Measurements from ENCODE around the gene SHANK2.
A peak's percentile ranks its signal among the peaks of the same experiment; 100 is the strongest.

Gene SHANK2

DNA sequence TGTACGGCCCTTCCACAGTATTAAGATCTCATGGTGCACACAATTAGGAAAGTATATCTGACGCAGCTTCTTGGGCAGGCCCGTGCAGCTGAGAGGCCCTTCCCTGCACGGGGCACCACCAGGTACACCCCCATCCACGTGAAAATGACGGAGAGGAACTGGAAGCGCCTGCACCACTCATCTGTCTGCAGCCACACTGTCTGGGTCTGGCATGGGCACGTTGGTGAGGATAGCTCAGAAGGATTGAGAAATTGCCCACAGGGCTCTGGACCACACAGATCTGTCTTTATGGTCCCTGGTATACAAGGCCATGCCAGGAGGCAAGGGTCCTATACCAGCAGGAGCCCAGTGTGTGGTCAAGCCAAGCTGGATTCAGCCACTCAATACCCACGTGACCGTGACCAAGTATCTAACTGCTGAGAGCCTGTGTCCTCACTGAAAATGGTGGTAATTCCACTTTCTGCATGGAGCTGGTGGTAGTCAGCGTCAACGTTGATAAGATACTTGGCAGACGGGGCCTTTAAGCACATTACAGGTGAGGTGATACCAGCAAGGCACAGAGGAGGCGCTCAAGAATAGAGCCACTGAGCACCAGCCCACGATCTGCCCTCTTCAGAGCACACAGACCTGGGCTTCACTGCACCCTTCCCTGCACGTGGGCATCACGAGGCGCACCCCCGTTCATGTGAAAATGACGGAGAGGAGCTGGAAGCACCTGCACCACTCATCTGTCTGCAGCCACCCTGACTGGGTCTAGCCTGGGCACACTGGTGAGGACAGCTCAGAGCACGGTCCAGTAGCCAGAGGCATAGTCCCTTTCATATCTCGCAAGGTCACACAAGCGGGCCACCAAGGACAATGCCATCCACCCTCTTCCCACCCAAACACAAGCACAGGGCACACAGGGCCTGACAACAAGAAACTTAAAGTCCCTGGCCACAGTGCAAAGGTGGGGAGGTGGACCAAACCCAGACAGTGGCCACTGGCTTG, 28.4 kb downstream of the SHANK2 start:
- no peak for DNase-seq
- H3K9me3 ChIP-seq (ENCODE audit: severe bottlenecking), result peaks cover 3% of the 10 kb centered on the region
- no peaks in the 10 kb centered on the region for H3K27me3 ChIP-seq (ENCODE audit: insufficient read depth, low read depth, severe bottlenecking)
- H3K4me3 ChIP-seq (ENCODE audit: low read depth, low read length), result no peak overlapping the region
- H3K36me3 ChIP-seq, result no peaks in the 10 kb centered on the region
- TF ChIP-seq, protein P1, sequence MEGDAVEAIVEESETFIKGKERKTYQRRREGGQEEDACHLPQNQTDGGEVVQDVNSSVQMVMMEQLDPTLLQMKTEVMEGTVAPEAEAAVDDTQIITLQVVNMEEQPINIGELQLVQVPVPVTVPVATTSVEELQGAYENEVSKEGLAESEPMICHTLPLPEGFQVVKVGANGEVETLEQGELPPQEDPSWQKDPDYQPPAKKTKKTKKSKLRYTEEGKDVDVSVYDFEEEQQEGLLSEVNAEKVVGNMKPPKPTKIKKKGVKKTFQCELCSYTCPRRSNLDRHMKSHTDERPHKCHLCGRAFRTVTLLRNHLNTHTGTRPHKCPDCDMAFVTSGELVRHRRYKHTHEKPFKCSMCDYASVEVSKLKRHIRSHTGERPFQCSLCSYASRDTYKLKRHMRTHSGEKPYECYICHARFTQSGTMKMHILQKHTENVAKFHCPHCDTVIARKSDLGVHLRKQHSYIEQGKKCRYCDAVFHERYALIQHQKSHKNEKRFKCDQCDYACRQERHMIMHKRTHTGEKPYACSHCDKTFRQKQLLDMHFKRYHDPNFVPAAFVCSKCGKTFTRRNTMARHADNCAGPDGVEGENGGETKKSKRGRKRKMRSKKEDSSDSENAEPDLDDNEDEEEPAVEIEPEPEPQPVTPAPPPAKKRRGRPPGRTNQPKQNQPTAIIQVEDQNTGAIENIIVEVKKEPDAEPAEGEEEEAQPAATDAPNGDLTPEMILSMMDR (IDR thresholded peaks at IDR 0.05; ENCODE audit: low read depth, low read length), result 0 out of 2 replicates have a peak, but pooled peaks have one; percentile 8
- H3K27ac ChIP-seq, result no peak overlapping the region

DNA sequence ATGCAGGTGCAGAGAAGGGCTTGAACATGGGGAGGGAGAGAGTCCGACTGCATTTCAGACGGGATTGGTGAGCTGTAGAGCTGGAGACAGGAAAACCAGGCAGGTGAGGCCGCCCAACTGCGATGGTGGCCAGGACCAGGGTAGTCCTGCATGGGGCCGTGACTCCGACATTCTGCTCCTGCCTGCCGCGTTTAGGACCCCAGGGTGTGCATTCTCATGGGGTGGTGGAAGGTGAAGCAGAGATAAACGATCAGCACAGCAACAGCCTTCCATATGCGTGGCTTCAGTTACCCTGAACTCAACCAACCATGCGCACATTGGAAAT, 29.3 kb downstream of the SHANK2 start:
- TF ChIP-seq, protein P1 (IDR thresholded peaks at IDR 0.05; ENCODE audit: low read depth, low read length), result no peak
- DNase-seq, result no peak
- Histone ChIP-seq H3K27ac (no peak overlapping the region), H3K9me3 (ENCODE audit: severe bottlenecking) (peaks cover 3% of the 10 kb centered on the region), H3K27me3 (ENCODE audit: insufficient read depth, low read depth, severe bottlenecking) (no peaks in the 10 kb centered on the region), H3K4me3 (ENCODE audit: low read depth, low read length) (no peak overlapping the region), H3K36me3 (no peaks in the 10 kb centered on the region)

DNA sequence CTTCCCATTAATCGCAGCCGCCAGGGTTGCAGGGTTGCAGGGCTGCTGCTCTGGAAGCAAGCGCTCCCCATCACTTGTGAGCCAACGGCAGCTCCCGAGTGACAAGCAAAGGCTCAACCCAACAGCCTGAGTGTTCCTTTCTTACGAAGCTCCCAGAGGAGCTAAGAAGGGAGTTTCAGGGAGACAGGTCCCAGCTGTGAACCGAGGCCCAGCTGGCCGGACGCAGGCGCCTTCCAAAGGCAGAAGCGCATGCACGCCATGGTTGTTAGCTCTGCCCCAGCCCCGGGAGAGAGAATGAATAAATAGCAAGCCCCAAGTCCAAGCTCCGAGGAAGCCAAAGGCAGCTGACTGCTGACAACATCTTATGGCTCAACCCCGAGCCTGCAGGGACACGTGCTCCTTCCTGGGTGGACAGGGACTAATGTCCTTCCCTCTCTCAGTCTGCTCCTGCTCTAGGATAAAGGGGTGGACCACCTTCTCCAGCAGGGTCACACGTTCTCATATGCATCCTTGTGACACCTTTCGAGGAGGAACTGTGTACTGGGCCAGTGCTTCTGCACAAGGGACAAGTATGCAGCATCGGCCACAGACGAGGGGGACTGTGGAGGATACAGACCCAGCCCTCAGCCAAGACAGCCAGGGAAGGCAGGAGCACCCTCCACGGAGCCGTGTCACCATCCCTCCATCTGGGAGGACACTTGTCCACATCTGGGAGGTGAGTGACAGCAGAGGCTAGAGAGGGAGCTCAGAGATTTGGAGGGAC, 29.9 kb downstream of the SHANK2 start:
- no peak for DNase-seq
- H3K9me3 ChIP-seq (ENCODE audit: severe bottlenecking), result peaks cover 3% of the 10 kb centered on the region
- no peak overlapping the region for H3K4me3 ChIP-seq (ENCODE audit: low read depth, low read length)
- H3K27ac ChIP-seq, result no peak overlapping the region
- no peaks in the 10 kb centered on the region for H3K36me3 ChIP-seq
- H3K27me3 ChIP-seq (ENCODE audit: insufficient read depth, low read depth, severe bottlenecking), result no peaks in the 10 kb centered on the region
- TF ChIP-seq, protein P1 (IDR thresholded peaks at IDR 0.05; ENCODE audit: low read depth, low read length), result no peak

DNA sequence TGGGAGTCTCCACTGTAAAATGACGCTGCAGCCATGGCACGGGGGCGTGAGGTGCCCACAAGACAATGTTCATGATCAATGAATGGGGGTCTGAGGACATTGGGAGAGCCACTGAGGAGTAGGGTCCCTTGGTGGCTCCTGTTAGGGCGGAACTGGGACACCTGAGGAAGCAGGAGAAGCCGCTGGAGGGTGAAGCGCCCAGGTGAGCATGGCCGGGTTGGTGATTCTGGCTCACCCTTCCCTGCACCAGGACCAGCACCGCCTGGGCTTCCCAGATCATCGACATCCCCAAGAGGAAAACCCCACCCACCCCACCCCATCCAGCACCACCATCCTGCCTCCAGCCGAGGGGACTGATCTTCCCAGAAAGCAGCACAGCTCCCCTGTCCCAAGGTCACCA, 30.6 kb downstream of the SHANK2 start:
- Histone ChIP-seq H3K4me3 (ENCODE audit: low read depth, low read length) (no peak overlapping the region), H3K9me3 (ENCODE audit: severe bottlenecking) (no peaks in the 10 kb centered on the region), H3K36me3 (no peaks in the 10 kb centered on the region), H3K27ac (no peak overlapping the region), H3K27me3 (ENCODE audit: insufficient read depth, low read depth, severe bottlenecking) (no peaks in the 10 kb centered on the region)
- TF ChIP-seq, protein P1 (IDR thresholded peaks at IDR 0.05; ENCODE audit: low read depth, low read length), result no peak
- no peak for DNase-seq

DNA sequence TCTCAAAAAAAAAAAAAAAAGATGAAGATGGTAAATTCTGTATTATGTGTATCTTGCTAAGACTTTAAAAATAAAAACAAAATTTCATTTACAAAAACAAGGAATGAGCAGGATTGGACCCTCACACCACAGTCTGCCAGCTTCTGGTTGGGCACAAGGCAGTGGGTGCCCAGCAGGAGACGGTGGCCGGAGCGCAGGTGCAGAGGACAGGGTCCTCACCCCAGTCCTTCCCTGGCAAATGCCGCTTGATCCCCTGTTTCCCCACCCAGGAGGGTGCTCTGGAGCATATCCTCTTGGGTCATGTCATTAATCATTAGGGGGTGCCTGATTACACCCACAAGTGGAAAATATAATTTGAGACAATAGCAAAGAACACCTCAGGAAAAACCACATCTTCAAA, 31.2 kb downstream of the SHANK2 start:
- no peaks in the 10 kb centered on the region for H3K36me3 ChIP-seq
- H3K9me3 ChIP-seq (ENCODE audit: severe bottlenecking), result no peaks in the 10 kb centered on the region
- no peak overlapping the region for H3K4me3 ChIP-seq (ENCODE audit: low read depth, low read length)
- no peak overlapping the region for H3K27ac ChIP-seq
- no peaks in the 10 kb centered on the region for H3K27me3 ChIP-seq (ENCODE audit: insufficient read depth, low read depth, severe bottlenecking)
- TF ChIP-seq, protein P1 (IDR thresholded peaks at IDR 0.05; ENCODE audit: low read depth, low read length), result no peak
- DNase-seq, result no peak
